Body of pancreas (tissue), 4 donors: ENCODE measurements around the gene NELFCD.

Source experiments
- POLR2A ChIP-seq, 3 donors: fragments of 450-650 bp; IDR thresholded peaks; one replicate each; pipeline ENCODE4 v1.6.1; 2016; ENCODE audit warnings: antibody characterized with exemption in 3 of 3, mild to moderate bottlenecking in 2 of 3
- TF ChIP-seq, protein P1 (sequence below), 7 experiments: fragments of 450-650 bp in 4 of 7; fragments of 200-600 bp in 3 of 7; sonication (generic) in 3 of 7; IDR thresholded peaks; one replicate each; pipeline ENCODE4 v1.5.1; 2016 to 2019; ENCODE audit warnings: antibody characterized with exemption in 7 of 7

DNA sequence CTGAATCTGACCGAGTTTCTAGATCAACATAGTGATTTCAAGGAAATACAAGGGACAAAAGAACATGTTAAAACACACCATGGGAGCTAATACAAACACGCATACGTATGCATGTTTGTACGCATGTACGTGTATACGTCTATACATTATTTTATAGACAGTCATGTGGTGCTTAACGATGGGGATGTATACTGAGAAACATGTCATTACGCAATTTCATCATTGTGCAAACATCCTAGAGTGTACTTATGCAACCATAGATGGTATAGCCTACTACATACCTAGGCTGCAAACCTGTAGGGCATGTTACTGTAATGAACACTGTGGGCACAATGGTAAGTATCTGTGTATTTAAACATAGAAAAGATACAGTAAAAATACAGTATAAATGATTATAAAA is 25.0 kb upstream of the NELFCD start:
- TF ChIP-seq, protein P1, sequence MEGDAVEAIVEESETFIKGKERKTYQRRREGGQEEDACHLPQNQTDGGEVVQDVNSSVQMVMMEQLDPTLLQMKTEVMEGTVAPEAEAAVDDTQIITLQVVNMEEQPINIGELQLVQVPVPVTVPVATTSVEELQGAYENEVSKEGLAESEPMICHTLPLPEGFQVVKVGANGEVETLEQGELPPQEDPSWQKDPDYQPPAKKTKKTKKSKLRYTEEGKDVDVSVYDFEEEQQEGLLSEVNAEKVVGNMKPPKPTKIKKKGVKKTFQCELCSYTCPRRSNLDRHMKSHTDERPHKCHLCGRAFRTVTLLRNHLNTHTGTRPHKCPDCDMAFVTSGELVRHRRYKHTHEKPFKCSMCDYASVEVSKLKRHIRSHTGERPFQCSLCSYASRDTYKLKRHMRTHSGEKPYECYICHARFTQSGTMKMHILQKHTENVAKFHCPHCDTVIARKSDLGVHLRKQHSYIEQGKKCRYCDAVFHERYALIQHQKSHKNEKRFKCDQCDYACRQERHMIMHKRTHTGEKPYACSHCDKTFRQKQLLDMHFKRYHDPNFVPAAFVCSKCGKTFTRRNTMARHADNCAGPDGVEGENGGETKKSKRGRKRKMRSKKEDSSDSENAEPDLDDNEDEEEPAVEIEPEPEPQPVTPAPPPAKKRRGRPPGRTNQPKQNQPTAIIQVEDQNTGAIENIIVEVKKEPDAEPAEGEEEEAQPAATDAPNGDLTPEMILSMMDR (IDR thresholded peaks at IDR 0.05): no peak
- no peak for TF ChIP-seq POLR2A (IDR thresholded peaks at IDR 0.05)
